ENCODE results near the gene ATG9A.

ATG9A gene

GRCh38 chr2:219245148-219245898, 15.9 kb upstream of the ATG9A start, which contains the start of the genes GLB1L and STK16 (continued):
- TF ChIP-seq, protein P1, sequence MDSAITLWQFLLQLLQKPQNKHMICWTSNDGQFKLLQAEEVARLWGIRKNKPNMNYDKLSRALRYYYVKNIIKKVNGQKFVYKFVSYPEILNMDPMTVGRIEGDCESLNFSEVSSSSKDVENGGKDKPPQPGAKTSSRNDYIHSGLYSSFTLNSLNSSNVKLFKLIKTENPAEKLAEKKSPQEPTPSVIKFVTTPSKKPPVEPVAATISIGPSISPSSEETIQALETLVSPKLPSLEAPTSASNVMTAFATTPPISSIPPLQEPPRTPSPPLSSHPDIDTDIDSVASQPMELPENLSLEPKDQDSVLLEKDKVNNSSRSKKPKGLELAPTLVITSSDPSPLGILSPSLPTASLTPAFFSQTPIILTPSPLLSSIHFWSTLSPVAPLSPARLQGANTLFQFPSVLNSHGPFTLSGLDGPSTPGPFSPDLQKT (IDR thresholded peaks at IDR 0.05; ENCODE audit: borderline replicate concordance, low read depth, low read length): peak; percentile 80; the same call in 1 of the 2 replicates
- no peak for TF ChIP-seq GLIS1 (tag by site-specific recombination; IDR thresholded peaks at IDR 0.05)
- no peak for TF ChIP-seq ZNF37A (tag by site-specific recombination; IDR thresholded peaks at IDR 0.05)
- peak; percentile 49; the same call in 1 of the 2 replicates for TF ChIP-seq ZNF394 (tag by site-specific recombination; IDR thresholded peaks at IDR 0.05; ENCODE audit: borderline replicate concordance)
- TF ChIP-seq YY2 (tag by site-specific recombination; IDR thresholded peaks at IDR 0.05): no peak
- TF ChIP-seq ZFP69B (tag by site-specific recombination; IDR thresholded peaks at IDR 0.05): no peak; the same call in 1 of the 2 replicates
- peak; percentile 33; the same call in 1 of the 2 replicates for TF ChIP-seq INSM2 (tag by site-specific recombination; IDR thresholded peaks at IDR 0.05)
- peak; percentile 39; the same call in 1 of the 2 replicates for TF ChIP-seq ZNF2 (tag by site-specific recombination; IDR thresholded peaks at IDR 0.05)
- no peak; the same call in 1 of the 2 replicates for TF ChIP-seq KLF9 (tag by site-specific recombination; IDR thresholded peaks at IDR 0.05; ENCODE audit: low read depth)
- TF ChIP-seq ZNF555 (tag by site-specific recombination; conservative IDR thresholded peaks at IDR 0.05): no peak
- no peak for TF ChIP-seq ZBTB6 (tag by site-specific recombination; IDR thresholded peaks at IDR 0.05)
- TF ChIP-seq ZNF600 (tag by site-specific recombination; IDR thresholded peaks at IDR 0.05): peak; percentile 56
- TF ChIP-seq, protein P2, sequence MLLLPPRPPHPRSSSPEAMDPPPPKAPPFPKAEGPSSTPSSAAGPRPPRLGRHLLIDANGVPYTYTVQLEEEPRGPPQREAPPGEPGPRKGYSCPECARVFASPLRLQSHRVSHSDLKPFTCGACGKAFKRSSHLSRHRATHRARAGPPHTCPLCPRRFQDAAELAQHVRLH (tag by site-specific recombination; IDR thresholded peaks at IDR 0.05): peak; percentile 89
- peak; percentile 92 for TF ChIP-seq ZBTB11 (tag by site-specific recombination; conservative IDR thresholded peaks at IDR 0.05; ENCODE audit: low read depth)
- TF ChIP-seq ZSCAN23 (tag by site-specific recombination; IDR thresholded peaks at IDR 0.05): no peak
- TF ChIP-seq, protein P3, sequence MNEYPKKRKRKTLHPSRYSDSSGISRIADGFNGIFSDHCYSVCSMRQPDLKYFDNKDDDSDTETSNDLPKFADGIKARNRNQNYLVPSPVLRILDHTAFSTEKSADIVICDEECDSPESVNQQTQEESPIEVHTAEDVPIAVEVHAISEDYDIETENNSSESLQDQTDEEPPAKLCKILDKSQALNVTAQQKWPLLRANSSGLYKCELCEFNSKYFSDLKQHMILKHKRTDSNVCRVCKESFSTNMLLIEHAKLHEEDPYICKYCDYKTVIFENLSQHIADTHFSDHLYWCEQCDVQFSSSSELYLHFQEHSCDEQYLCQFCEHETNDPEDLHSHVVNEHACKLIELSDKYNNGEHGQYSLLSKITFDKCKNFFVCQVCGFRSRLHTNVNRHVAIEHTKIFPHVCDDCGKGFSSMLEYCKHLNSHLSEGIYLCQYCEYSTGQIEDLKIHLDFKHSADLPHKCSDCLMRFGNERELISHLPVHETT (tag by site-specific recombination; IDR thresholded peaks at IDR 0.05): no peak
- TF ChIP-seq ZNF221 (tag by site-specific recombination; IDR thresholded peaks at IDR 0.05; ENCODE audit: borderline replicate concordance): no peak
- TF ChIP-seq YY1 (tag by site-specific recombination; IDR thresholded peaks at IDR 0.05): no peak
- no peak for TF ChIP-seq RBAK (tag by site-specific recombination; IDR thresholded peaks at IDR 0.05)
- TF ChIP-seq ZNF416 (tag by site-specific recombination; IDR thresholded peaks at IDR 0.05): no peak
- no peak for TF ChIP-seq ZNF645 (tag by site-specific recombination; IDR thresholded peaks at IDR 0.05)
- peak; percentile 80; the same call in 1 of the 2 replicates for TF ChIP-seq OVOL3 (tag by site-specific recombination; IDR thresholded peaks at IDR 0.05)
- no peak for TF ChIP-seq ZNF529 (tag by site-specific recombination; IDR thresholded peaks at IDR 0.05; ENCODE audit: insufficient replicate concordance)
- TF ChIP-seq ZNF785 (tag by site-specific recombination; IDR thresholded peaks at IDR 0.05): no peak
- TF ChIP-seq, protein P4, sequence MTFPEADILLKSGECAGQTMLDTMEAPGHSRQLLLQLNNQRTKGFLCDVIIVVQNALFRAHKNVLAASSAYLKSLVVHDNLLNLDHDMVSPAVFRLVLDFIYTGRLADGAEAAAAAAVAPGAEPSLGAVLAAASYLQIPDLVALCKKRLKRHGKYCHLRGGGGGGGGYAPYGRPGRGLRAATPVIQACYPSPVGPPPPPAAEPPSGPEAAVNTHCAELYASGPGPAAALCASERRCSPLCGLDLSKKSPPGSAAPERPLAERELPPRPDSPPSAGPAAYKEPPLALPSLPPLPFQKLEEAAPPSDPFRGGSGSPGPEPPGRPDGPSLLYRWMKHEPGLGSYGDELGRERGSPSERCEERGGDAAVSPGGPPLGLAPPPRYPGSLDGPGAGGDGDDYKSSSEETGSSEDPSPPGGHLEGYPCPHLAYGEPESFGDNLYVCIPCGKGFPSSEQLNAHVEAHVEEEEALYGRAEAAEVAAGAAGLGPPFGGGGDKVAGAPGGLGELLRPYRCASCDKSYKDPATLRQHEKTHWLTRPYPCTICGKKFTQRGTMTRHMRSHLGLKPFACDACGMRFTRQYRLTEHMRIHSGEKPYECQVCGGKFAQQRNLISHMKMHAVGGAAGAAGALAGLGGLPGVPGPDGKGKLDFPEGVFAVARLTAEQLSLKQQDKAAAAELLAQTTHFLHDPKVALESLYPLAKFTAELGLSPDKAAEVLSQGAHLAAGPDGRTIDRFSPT (tag by site-specific recombination; IDR thresholded peaks at IDR 0.05): no peak
- TF ChIP-seq ZBTB21 (tag by site-specific recombination; IDR thresholded peaks at IDR 0.05): 0 out of 2 replicates have a peak, but pooled peaks have one; percentile 36

Measured in HEK293 (cell line).